ENCODE data around the gene ARRDC2. TPM values are rescaled to one million over a fixed set of nuclear protein-coding genes. Genes with fewer than 3 reads are reported as not detected.

Gene ARRDC2
- total RNA-seq, 1 experiment from 2014 or later = 9.2 TPM

GRCh38 chr19:18007044-18007916, 690 bp upstream of the ARRDC2 start:
- ATAC-seq (peak; percentile 76), DNase-seq (ENCODE audit: low spot score) (peak; percentile 88)
- Mint-ChIP-seq H3K4me3 (peak overlapping the region; percentile 90), H3K27me3 (ENCODE audit: low read depth) (peaks cover 23% of the 10 kb centered on the region), H3K27ac (peak overlapping the region; percentile 88; the same call in 1 of the 2 replicates), H3K36me3 (peaks cover 3% of the 10 kb centered on the region), H3K9me3 (peaks cover 3% of the 10 kb centered on the region), H3K4me1 (peaks cover 6% of the 10 kb centered on the region; the same call in 1 of the 2 replicates)
- POLR2A ChIA-PET = no interaction called here
- CTCF ChIA-PET = interaction anchor here (0.6 to 3.5 kb wide), 16 partner anchors 9 to 406 kb away, joined by 3 to 46 read pairs (median 4); partner anchors contain the start of genes CCDC124 and MAST3
- TF ChIP-seq NFE2L1 (CRISPR knock-in tag; IDR thresholded peaks at IDR 0.05) (no peak), SOX15 (CRISPR knock-in tag; IDR thresholded peaks at IDR 0.05) (no peak), ZNF317 (CRISPR knock-in tag; IDR thresholded peaks at IDR 0.05; ENCODE audit: borderline replicate concordance, low read depth) (no peak), HMGXB4 (CRISPR knock-in tag; IDR thresholded peaks at IDR 0.05) (no peak), ZNF512 (CRISPR knock-in tag; IDR thresholded peaks at IDR 0.05; ENCODE audit: borderline replicate concordance) (no peak), JUN (CRISPR knock-in tag; IDR thresholded peaks at IDR 0.05) (no peak), ARID4B (CRISPR knock-in tag; IDR thresholded peaks at IDR 0.05; ENCODE audit: borderline replicate concordance) (peak; percentile 49; the same call in 1 of the 2 replicates), PRDM15 (CRISPR knock-in tag; IDR thresholded peaks at IDR 0.05) (no peak), MAX (CRISPR knock-in tag; IDR thresholded peaks at IDR 0.05) (peak; percentile 72), USF1 (CRISPR knock-in tag; IDR thresholded peaks at IDR 0.05) (no peak), ZNF532 (CRISPR knock-in tag; IDR thresholded peaks at IDR 0.05; ENCODE audit: borderline replicate concordance) (no peak), ZNF281 (CRISPR knock-in tag; IDR thresholded peaks at IDR 0.05) (no peak), SMAD4 (CRISPR knock-in tag; IDR thresholded peaks at IDR 0.05) (no peak), RELA (CRISPR knock-in tag; IDR thresholded peaks at IDR 0.05; ENCODE audit: borderline replicate concordance) (no peak)

All from WTC11 (cell line).